NCI-H2081 (cell line): ENCODE measurements around the gene PPP1R15A.
"Not testable (repeated sequence)": the region's sequence is repeated elsewhere in the genome, so short reads cannot be mapped to it uniquely, and the experiment has no call there.

Experiments used
- DNase-seq, 2 experiments: peaks; one replicate each; lab custom pipeline; 2025; lab: John Stamatoyannopoulos, UW

PPP1R15A gene

GRCh38 chr19:48881741-48882657 lies 9.8 kb downstream of the PPP1R15A start:
- DNase-seq, result no peak

GRCh38 chr19:48883726-48884125 lies 11.5 kb downstream of the PPP1R15A start:
- DNase-seq, result no peak

- DNase-seq, result no peak
These were observed 15.8 kb downstream of the PPP1R15A start for GRCh38 chr19:48887861-48888612.

- not testable (repeated sequence) for DNase-seq
These were observed 17.3 kb downstream of the PPP1R15A start for GRCh38 chr19:48889496-48889895.

- no peak for DNase-seq
These were observed 18.3 kb downstream of the PPP1R15A start for GRCh38 chr19:48890551-48890950.

GRCh38 chr19:48895226-48895625 lies 23.0 kb downstream of the PPP1R15A start:
- DNase-seq, result no peak

GRCh38 chr19:48896191-48896720 lies 24.0 kb downstream of the PPP1R15A start:
- no peak for DNase-seq

GRCh38 chr19:48897181-48897580 lies 25.0 kb downstream of the PPP1R15A start:
- DNase-seq, result no peak

- not testable (repeated sequence) for DNase-seq
These were observed 27.1 kb downstream of the PPP1R15A start for GRCh38 chr19:48899386-48899749.

- peak; percentile 95 to 97 for DNase-seq
These were observed 27.7 kb downstream of the PPP1R15A start, which contains the start of gene NUCB1 for GRCh38 chr19:48899781-48900476. TSS of gene NUCB1 (plus strand) at chr19:48900312. CDS start at chr19:48900797, 485 bp downstream.

- no peak for DNase-seq
These were observed 28.5 kb downstream of the PPP1R15A start for GRCh38 chr19:48900477-48901406.

- not testable (repeated sequence) for DNase-seq
These were observed 30.1 kb downstream of the PPP1R15A start for GRCh38 chr19:48902291-48902690.

- DNase-seq, result not testable (repeated sequence)
These were observed 31.6 kb downstream of the PPP1R15A start for GRCh38 chr19:48903788-48904187.

- no peak for DNase-seq
These were observed 33.4 kb downstream of the PPP1R15A start for GRCh38 chr19:48905664-48906063.

GRCh38 chr19:48906324-48906723 lies 34.1 kb downstream of the PPP1R15A start:
- no peak for DNase-seq

GRCh38 chr19:48907671-48908070 lies 35.5 kb downstream of the PPP1R15A start:
- no peak for DNase-seq

GRCh38 chr19:48909424-48910077 lies 37.3 kb downstream of the PPP1R15A start:
- DNase-seq, result not testable (repeated sequence)

GRCh38 chr19:48910803-48911202 lies 38.6 kb downstream of the PPP1R15A start:
- no peak for DNase-seq

GRCh38 chr19:48913114-48913889 lies 41.1 kb downstream of the PPP1R15A start:
- peak in 1 of 2 experiments; percentile 9 for DNase-seq
